OCI-LY7 (cell line): ENCODE results near the gene DNMBP.

Experiments
- EZH2phosphoT487 ChIP-seq: fragments of 200-600 bp; sonication (generic); IDR thresholded peaks from 2 replicates; pipeline ENCODE4 v1.6.1; 2018; ENCODE audit warnings: low read depth, borderline replicate concordance, mild to moderate bottlenecking, mixed run types, antibody characterized with exemption, low read length, moderate library complexity, mixed read lengths
- TF ChIP-seq, protein P1 (sequence below): fragments of 200-600 bp; sonication (generic); conservative IDR thresholded peaks from 2 replicates; pipeline ENCODE4 v1.5.1; 2014; ENCODE audit warnings: mild to moderate bottlenecking, antibody characterized with exemption, low read length, moderate library complexity, mixed read lengths

DNA sequence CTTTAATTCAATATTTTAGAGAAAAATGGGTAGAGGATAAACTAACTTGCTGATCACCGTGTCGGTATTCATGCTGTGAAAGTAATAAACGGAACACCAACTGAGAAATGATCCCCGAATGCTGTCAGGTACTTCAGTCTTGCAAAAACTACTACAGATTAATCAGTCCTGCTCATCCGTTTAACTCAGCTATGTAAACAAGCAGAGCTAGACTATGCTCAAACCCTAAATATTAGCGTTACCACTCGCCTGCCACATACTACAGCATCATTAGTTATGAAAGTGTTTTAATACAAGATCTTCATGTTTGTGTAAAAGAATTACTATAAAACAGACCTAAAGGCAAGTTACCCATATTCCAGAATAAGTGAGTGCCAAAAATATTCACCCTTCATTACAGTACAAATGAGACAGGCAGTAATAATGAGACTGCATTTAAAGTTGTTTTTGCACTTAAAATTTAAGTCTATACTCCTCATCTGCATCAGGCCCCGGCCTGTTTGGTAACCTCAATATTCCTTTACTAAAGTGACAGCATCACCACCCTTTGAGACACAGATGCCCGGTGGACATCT lies 952 bp downstream of the DNMBP start:
- TF ChIP-seq, protein P1, sequence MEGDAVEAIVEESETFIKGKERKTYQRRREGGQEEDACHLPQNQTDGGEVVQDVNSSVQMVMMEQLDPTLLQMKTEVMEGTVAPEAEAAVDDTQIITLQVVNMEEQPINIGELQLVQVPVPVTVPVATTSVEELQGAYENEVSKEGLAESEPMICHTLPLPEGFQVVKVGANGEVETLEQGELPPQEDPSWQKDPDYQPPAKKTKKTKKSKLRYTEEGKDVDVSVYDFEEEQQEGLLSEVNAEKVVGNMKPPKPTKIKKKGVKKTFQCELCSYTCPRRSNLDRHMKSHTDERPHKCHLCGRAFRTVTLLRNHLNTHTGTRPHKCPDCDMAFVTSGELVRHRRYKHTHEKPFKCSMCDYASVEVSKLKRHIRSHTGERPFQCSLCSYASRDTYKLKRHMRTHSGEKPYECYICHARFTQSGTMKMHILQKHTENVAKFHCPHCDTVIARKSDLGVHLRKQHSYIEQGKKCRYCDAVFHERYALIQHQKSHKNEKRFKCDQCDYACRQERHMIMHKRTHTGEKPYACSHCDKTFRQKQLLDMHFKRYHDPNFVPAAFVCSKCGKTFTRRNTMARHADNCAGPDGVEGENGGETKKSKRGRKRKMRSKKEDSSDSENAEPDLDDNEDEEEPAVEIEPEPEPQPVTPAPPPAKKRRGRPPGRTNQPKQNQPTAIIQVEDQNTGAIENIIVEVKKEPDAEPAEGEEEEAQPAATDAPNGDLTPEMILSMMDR = no peak
- TF ChIP-seq EZH2phosphoT487 = no peak
